ENCODE data around the gene WDCP. TPM values are rescaled to one million over a fixed set of nuclear protein-coding genes. Genes with fewer than 3 reads are reported as not detected.

WDCP gene
- total and polyA plus RNA-seq, 2 donors (not counting 3 experiments of a cell fraction or from before 2014, with no cell fraction given) = 9.6 to 15.4 TPM

GRCh38 chr2:24016853-24017703, 30.1 kb downstream of the WDCP start:
- Histone ChIP-seq H3K36me3 (ENCODE audit: control insufficient read depth in 2 of 2, extremely low read depth in 1 of 2, insufficient read depth in 2 of 2, low read length in 2 of 2) (no peaks in the 10 kb centered on the region), H3K79me2 (ENCODE audit: control insufficient read depth, insufficient read depth, low read length) (no peaks in the 10 kb centered on the region), H3K9ac (replicated peaks; ENCODE audit: extremely low read depth, insufficient read depth, low read length) (no peak overlapping the region), H3K27me3 (ENCODE audit: control insufficient read depth in 2 of 2, insufficient read depth in 2 of 2, low read length in 2 of 2) (no peaks in the 10 kb centered on the region), H2AFZ (ENCODE audit: low read depth, low read length) (no peak overlapping the region), H3K4me1 (ENCODE audit: control insufficient read depth, extremely low read depth, insufficient read depth, low read length) (peaks cover 24% of the 10 kb centered on the region), H3K9me3 (replicated peaks; ENCODE audit: control insufficient read depth, insufficient read depth, low read length) (no peaks in the 10 kb centered on the region), H3K9me1 (replicated peaks; ENCODE audit: control insufficient read depth, extremely low read depth, insufficient read depth, low read length) (no peaks in the 10 kb centered on the region), H3K4me2 (ENCODE audit: insufficient read depth, low read length) (no peak overlapping the region), H4K20me1 (replicated peaks; ENCODE audit: control insufficient read depth, extremely low read depth, insufficient read depth, low read length) (no peaks in the 10 kb centered on the region), H3K27ac (ENCODE audit: insufficient read depth, low read depth, low read length) (peak overlapping the region; percentile 94), H3K4me3 (replicated peaks in 1 of 3; ENCODE audit: insufficient read depth in 1 of 3, low read depth in 1 of 3, low read length in 3 of 3) (no peak overlapping the region)
- TF ChIP-seq JUN (IDR thresholded peaks at IDR 0.05; ENCODE audit: borderline replicate concordance, insufficient read depth, insufficient read length, low read depth) (no peak), POLR2A (IDR thresholded peaks at IDR 0.05; ENCODE audit: low read depth, low read length) (no peak), MYC (IDR thresholded peaks at IDR 0.05; ENCODE audit: low read depth, low read length) (no peak), EZH2 (IDR thresholded peaks at IDR 0.05; ENCODE audit: borderline replicate concordance, low read depth, low read length, severe bottlenecking) (no peak), POLR2AphosphoS5 (IDR thresholded peaks at IDR 0.05; ENCODE audit: insufficient read depth, low read depth, low read length) (no peak), MAX (IDR thresholded peaks at IDR 0.05; ENCODE audit: insufficient read depth, insufficient read length) (no peak), CTCF (IDR thresholded peaks at IDR 0.05; ENCODE audit: extremely low read depth in 1 of 2, insufficient read depth in 1 of 2, low read depth in 1 of 2, low read length in 2 of 2) (no peak), FOS (IDR thresholded peaks at IDR 0.05; ENCODE audit: borderline replicate concordance, insufficient read depth, low read length) (no peak), GATA2 (IDR thresholded peaks at IDR 0.05; ENCODE audit: insufficient read depth, insufficient read length, low read depth, low read length) (no peak)
- FAIRE-seq (no peak), DNase-seq (ENCODE audit: low read depth, low spot score) (no peak)
- ChIA-PET CTCF (interaction anchor here (1.6 kb wide), 1 partner anchor 90 kb away, joined by 5 read pairs; the partner anchor contains the start of gene ATAD2B), POLR2A (no interaction called here)
- intact Hi-C loops (cut with micrococcal nuclease) (no loop called here), dilution Hi-C loops (cut with MboI; ENCODE audit: extremely low pct_ligation_motif_present, low sequenced_read_pairs) (no loop called here)
- no TSS peak for BruUV-seq (replicated peaks)
